GF-D8 (cell line): Measurements from ENCODE around the gene CHRD.
"Not testable (repeated sequence)": the region's sequence is repeated elsewhere in the genome, so short reads cannot be mapped to it uniquely, and the experiment has no call there.

Source experiments
- DNase-seq: peaks from one replicate; lab custom pipeline; 2025; lab: John Stamatoyannopoulos, UW

Gene CHRD

DNA sequence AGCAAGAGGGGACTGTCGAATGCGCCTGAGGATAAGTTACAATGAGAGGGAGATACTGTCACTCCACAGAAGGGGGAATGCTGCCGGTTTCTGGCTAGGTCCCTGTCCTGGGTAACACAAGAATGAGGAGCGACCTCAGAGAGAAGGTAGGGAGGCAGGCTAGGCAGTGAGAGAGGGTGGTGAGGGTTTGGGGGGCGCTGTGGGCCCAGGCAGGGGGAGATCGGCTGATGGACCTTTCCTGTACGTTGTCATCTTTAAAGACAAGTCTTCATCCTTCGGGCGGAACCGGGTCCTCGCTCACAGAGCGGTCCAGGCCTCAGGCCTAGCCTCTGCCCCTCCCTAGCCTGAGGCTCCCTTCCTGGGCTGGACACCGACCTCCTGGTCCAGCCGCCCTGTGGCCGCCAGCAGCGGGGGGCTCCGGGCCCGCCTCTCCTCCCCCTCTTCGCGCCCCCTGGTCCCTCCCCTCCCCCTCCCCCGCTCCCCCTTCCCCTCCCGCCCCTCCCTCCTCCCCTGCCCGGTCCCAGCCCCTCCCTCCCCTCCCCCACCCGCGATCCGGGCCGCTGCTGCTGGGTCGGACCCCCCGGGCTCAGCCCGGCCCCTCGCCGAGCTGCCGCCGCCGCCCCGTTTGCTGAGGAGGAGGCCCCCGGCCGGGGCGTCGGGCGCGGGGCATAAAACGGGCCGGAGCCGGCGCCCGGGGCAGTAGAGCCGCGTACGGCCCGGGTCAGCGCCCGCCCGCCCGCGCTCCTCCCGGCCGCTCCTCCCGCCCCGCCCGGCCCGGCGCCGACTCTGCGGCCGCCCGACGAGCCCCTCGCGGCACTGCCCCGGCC is at the start of gene CHRD:
CHRD (plus strand) TSS at position 697 of the 827 bp plus-strand sequence. CDS start 265 bp downstream, outside the sequence.
- no peak for DNase-seq

DNA sequence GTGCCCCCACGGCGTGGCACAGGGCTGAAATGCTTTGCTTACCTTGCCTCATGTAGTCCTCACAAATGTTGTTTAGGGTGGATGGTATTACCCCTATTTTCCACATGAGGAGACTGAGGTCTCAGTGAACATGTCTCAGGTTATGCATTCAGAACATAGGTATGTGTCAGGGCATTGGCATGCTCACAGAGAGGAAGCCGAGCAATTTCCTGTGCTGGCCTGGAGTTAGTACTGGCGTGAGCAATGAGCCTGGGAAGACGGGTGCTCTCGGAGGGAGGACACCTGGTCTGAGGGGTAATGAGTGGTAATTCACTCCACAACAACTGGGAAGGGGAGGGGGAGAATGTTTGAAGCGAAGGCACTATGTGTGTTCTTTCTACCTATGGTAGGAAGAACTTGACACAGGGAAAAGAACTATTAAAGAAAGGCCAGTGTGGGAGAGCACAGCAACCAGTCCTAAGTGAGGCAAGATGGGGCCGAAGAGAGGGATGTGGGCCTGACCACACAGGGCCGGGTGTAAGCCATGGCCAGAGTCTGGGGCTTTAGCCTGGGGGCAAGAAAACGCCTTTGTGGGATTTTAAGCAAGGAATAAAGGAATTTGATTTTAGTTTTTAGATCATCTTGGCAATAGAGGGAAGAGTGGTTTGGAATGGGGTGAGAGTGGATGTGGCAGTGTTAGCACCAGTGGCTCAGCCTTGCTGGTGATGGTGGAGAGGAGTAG is 47.3 kb upstream of the CHRD start:
- DNase-seq = no peak

DNA sequence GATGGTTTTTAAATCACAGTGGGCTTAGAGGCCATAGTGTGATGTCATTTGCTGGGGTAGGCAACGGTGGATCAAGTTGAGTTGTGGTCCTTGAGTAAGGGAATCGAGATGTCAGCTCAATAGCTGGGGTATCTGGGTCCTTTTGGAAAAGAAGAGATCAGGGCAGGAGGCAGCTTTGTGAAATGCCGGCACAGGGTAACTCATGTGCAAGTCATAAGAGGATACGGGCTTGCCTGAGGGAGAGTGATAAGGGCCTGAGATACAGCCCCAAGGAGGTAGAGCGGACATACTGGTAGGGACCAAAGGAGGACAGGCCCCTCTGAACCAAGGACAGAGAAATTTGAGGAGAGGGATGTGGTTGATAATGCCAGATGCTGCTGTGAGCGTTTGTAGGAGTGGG is 46.7 kb upstream of the CHRD start:
- no peak for DNase-seq

DNA sequence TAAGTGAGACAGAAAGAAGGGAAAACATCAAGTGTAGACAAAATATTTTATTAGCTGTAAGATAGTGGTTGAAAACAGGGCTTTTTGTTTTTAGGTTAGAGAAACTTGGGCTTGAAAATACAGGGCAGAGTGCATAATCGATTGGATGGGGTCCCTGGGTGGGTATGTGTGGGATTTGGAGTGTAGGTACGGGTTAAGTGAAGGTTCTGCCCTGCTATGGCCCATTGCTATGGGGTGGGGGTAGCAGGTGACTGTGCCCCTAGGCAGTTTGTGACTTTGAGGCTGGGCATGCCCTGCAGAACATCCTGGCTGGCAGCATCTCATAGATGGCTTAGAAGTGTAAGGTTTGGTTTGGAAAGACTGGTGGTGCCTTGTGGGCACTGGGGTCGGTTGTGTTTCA is 46.2 kb upstream of the CHRD start:
- no peak for DNase-seq

DNA sequence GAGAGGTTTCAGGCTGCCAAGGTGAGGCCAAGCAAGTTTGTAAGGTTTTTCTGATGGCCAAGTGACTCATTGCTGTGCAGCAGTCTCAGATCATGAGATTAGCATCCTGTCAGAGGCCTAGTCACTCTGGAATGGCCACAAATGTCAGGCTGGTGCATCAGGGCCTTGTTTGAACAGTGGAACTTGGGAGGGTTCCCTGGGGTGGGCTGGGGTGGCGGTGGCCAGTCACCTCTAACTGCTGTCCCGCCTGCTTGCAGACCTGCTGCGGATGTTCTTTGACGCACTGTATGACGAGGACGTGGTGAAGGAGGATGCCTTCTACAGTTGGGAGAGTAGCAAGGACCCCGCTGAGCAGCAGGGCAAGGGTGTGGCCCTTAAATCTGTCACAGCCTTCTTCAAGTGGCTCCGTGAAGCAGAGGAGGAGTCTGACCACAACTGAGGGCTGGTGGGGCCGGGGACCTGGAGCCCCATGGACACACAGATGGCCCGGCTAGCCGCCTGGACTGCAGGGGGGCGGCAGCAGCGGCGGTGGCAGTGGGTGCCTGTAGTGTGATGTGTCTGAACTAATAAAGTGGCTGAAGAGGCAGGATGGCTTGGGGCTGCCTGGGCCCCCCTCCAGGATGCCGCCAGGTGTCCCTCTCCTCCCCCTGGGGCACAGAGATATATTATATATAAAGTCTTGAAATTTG is 45.2 kb upstream of the CHRD start:
- DNase-seq = no peak

DNA sequence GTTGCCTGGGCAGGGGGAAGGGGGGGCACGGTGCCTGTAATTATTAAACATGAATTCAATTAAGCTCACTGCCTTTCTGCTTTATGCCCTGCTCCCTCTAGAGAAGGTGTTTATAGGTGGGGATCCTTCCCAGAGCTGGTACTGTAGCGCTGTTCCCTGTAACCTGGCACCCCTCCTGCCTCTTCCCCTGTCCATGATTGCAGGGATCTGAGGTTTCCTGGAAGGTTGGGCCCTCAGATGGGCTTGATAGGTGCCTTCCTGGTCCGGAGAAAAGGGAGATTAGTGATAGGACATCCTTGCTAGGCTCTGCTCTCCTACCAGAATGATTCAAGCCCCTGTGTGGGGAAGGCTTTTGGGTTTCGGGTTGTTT is 44.6 kb upstream of the CHRD start:
- DNase-seq = no peak

DNA sequence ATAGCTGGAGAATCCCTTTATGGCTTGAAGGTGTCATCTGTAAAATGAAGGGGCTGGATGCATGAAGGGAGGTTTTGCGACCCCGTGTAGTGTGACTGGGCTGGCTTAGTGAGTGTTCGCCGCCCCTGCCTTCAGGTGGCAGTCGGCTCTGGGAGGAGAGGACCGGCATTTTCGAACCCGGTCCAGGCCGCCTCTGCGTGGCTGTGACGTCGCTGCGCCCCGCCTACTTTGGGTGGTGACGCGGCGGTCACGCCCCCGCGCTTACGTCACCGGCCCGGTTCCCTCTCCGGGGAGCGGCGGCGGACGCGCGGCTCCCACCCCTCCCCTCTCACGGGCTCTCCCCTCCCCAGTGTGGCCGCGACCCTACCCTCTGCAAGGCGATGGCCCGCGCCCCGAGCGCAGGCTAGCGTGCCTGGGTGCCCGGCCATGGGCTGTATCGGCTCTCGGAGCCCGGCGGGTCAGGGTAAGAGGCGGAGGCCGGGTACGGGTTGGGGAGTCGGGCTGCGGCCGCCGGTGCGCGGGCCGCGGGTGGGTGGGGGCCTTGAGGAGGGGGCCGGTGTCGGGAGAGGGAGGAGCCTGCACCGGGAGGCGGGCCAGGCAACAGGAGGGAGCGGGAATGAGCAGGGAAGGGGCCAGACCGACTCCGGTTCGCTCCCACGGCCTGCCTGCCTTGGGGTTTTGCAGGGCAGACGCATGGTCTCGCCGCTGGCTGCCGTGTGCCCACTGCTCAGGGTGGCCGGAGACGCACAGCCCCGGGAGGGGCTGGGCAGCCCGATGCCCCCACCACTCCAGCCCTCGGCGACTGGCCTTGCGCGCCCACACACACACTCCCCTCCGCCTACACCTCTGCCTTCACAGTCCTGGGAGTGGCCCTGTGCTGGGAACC is 44.0 kb upstream of the CHRD start:
- DNase-seq = no peak

DNA sequence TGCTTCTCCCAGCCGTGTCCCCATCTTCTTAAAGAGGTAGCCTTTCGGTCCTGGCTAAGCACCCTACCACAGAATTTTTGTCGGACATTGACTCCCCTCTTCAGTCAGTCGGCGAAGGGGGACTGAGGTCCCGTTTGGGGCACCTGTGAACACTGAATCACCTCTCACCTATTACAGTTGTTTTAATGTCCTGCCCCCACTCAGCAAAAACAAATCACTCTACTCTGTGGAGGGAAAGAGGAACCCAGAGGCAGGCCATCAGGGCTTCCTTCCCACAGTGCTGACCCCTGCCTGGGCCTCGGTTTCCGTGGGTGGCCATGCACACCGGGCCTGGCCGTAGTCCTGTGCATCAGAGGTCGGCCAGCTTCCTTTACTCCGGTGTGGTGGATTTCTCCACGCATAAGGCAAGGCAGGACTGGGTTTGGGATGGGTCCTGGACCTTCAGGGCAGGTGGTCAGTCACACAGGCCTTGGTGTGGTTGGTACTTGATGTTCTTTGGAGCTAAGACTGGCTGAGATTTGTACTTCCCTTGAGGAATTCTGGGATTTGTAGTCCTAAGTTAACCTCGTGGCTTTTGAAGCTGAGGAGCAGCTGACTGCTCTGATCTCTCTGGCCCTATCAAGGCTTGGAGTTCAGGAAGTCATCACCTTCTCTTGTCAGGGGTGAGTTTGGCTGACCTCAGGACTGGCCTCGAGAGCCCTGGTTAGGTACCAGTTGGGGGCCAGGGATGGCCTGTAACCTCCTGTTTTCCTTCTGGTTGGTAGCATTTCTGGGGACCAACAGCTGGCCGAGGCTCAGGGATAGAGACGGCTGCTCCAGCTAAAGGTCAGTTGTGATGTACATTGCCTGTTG is 43.1 kb upstream of the CHRD start:
- DNase-seq = no peak

DNA sequence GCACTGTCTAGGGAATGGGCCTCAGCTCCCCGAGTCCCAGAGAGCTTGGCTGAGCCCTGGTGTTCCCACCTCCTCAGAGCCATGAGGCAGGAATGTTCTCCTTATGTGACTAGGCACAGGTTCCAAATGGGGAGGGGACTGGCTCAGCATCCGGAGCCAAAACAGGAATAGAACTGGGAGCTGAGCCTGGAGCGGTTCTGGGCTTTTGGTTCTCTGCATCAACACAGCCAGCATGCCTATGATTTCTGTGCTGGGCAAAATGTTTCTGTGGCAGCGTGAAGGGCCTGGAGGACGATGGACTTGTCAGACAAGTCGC is 42.5 kb upstream of the CHRD start, which contains the start of gene FAM131A:
FAM131A (plus strand) TSS at position 202 of the 316 bp plus-strand sequence; CDS start at position 233, 31 bp downstream.
- no peak for DNase-seq

DNA sequence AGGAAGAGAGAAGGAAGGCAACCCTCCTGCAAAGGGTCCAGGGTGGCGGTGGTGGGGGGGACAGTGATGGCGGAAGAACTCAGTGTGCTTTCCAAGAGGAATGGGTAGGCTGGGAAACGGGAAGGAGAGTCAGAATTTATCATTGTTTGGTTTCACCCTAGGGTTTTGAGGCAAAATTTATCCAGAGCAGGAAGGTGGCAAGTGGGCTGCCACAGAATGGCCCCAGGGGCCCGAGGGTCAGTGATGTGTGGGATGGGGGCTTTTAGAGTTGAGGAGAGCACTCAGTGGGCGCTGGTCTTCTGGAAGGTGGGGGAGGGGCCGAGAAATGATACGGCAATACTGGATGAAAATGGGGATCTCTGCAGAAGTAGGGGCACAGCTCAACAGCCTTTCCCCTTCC is 41.9 kb upstream of the CHRD start:
- DNase-seq = no peak

DNA sequence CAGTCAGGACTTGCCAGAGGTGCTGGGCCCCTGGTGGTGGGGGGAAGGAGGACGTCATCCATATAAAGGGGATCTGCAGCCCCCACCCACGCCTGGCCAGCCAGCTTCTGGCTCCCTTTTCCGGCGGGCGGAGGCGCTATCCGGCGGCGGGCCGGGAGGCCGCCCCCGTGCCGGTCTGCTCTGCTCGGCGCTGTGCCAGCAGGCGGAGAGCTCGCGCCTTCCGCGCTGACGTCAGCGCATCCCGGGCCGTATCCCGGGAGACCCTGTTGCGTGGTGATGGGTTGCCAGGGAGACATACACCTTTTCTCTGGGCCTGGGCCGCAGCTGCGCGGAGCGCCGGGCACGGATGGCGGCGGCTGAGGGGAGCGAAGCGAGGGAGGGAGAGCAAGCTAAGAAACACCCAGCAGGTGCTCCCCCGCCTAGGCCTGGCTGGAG is 41.3 kb upstream of the CHRD start:
- no peak for DNase-seq

DNA sequence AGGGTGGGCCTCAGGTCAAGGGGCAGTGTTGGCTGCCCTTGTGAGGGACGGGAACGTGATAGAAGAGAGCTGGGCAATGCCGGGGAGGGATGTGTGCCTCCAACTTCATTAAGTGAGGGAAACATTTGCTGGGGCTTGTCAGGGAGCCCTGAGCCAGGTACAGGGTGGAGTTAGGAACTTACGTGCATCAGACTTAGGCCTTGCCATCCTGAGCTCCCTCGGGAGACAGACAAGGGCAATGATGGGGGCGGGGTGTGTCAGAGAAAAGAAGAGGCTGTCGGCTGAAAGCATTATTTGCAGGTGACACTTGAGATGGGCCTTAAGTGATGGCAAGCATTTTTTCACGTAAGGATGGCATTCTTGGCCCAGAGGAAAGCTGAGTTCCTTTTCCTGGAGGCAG is 40.9 kb upstream of the CHRD start:
- no peak for DNase-seq

DNA sequence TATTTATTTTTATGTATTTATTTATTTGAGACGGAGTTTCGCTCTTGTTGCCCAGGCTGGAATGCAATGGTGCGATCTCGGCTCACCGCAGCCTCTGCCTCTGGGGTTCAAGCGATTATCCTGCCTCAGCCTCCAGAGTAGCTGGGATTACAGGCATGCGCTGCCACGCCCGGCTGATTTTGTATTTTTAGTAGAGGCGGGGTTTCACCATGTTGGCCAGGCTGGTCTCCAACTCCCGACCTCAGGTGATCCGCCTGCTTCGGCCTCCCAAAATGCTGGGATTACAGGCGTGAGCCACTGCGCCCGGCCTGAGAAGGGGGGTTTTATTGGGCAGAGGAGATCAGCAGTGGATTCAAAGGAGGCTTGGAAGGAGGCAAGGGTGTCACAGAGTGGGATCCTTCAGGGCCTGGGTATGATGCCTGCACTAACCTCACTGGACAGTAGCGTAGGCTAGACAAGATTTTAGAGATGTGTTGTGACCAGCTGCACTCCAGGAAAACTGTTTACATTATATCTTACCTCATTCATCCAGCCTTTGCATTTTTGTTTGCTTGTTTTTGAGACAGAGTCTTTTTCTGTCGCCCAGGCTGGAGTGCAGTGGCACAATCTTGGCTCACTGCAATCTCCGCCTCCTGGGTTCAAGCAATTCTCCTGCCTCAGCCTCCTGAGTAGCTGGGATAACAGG is 40.3 kb upstream of the CHRD start:
- DNase-seq = not testable (repeated sequence)

DNA sequence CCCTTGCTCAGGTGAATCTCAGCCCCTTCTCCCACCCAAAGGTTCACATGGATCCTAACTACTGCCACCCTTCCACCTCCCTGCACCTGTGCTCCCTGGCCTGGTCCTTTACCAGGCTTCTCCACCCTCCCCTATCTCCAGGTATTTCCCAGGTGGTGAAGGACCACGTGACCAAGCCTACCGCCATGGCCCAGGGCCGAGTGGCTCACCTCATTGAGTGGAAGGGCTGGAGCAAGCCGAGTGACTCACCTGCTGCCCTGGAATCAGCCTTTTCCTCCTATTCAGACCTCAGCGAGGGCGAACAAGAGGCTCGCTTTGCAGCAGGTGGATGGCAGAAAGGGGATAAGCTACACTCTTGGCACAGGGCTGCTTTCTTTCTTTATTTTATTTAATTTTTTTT is 37.9 kb upstream of the CHRD start:
- DNase-seq = no peak

DNA sequence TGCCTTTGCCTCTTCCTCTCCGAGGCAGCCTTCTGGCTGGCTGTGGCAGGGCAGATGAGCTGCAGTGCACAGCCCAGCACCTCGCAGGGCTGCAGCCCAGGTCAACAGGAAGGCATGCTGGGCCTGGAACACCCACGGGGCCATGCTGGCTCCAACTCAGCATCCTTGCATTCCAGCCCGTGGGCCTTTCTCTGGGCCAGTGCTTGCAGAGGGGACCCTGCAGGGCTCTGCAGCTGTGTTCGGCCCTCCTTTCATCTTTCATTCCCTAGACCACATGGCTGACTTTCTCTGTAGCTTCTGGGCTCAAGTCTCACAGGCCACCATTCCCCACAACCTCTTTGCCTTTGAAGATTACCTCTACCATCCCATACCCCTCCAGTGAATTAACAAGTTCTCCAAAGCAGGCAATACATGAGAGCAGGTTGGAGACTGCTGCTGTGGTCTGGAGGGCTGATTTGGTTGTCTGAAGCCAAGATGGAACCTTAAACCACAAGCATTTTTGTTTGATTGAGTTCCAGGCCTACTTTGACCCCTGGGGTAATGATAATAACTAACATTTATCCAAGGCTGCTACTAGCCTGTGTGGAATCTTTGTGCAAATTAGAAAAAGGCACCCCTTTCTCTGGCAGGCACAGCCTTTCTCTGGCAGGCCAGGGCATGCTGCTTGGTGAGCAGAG is 36.5 kb upstream of the CHRD start:
- no peak for DNase-seq

DNA sequence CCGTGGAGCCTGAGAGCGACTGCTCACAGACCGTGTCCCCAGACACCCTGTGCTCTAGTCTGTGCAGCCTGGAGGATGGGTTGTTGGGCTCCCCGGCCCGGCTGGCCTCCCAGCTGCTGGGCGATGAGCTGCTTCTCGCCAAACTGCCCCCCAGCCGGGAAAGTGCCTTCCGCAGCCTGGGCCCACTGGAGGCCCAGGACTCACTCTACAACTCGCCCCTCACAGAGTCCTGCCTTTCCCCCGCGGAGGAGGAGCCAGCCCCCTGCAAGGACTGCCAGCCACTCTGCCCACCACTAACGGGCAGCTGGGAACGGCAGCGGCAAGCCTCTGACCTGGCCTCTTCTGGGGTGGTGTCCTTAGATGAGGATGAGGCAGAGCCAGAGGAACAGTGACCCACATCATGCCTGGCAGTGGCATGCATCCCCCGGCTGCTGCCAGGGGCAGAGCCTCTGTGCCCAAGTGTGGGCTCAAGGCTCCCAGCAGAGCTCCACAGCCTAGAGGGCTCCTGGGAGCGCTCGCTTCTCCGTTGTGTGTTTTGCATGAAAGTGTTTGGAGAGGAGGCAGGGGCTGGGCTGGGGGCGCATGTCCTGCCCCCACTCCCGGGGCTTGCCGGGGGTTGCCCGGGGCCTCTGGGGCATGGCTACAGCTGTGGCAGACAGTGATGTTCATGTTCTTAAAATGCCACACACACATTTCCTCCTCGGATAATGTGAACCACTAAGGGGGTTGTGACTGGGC is 35.1 kb upstream of the CHRD start:
- no peak for DNase-seq

DNA sequence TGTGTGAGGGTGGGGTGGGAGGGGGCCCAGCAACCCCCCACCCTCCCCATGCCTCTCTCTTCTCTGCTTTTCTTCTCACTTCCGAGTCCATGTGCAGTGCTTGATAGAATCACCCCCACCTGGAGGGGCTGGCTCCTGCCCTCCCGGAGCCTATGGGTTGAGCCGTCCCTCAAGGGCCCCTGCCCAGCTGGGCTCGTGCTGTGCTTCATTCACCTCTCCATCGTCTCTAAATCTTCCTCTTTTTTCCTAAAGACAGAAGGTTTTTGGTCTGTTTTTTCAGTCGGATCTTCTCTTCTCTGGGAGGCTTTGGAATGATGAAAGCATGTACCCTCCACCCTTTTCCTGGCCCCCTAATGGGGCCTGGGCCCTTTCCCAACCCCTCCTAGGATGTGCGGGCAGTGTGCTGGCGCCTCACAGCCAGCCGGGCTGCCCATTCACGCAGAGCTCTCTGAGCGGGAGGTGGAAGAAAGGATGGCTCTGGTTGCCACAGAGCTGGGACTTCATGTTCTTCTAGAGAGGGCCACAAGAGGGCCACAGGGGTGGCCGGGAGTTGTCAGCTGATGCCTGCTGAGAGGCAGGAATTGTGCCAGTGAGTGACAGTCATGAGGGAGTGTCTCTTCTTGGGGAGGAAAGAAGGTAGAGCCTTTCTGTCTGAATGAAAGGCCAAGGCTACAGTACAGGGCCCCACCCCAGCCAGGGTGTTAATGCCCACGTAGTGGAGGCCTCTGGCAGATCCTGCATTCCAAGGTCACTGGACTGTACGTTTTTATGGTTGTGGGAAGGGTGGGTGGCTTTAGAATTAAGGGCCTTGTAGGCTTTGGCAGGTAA is 34.3 kb upstream of the CHRD start:
- no peak for DNase-seq
